Fibroblast of the aortic adventitia (primary cell): ENCODE data around the gene U2AF2. TPM values are rescaled to one million over a fixed set of nuclear protein-coding genes. Genes with fewer than 3 reads are reported as not detected.

Experiments
- DNase-seq: peaks from one replicate; pipeline ENCODE4 v3.0.0-alpha.2; 2010; ENCODE audit warnings: low read depth
- H3K4me3 ChIP-seq: 2 replicates; pipeline ENCODE4 v1.5.1; 2011; ENCODE audit warnings: low read depth, mild to moderate bottlenecking, control low read depth, low read length, moderate library complexity
- total RNA-seq: library from RNA; depleted of rRNA; stranded (reverse); fragments of >200 nt; gene quantifications from 2 replicates; pipeline ENCODE4 v1.2.3, GENCODE V29; 2012; ENCODE audit warnings: low replicate concordance
- TF ChIP-seq, protein P1 (sequence below): IDR thresholded peaks from 2 replicates; pipeline ENCODE4 v1.5.1; 2011; ENCODE audit warnings: mild to moderate bottlenecking, low read length, control low read depth, inconsistent platforms; ENCODE audit not compliant: insufficient read depth

Gene U2AF2
- total RNA-seq, 1 donor, result 71.4 TPM

GRCh38 chr19:55679343-55680257 lies 24.8 kb downstream of the U2AF2 start:
- TF ChIP-seq, protein P1, sequence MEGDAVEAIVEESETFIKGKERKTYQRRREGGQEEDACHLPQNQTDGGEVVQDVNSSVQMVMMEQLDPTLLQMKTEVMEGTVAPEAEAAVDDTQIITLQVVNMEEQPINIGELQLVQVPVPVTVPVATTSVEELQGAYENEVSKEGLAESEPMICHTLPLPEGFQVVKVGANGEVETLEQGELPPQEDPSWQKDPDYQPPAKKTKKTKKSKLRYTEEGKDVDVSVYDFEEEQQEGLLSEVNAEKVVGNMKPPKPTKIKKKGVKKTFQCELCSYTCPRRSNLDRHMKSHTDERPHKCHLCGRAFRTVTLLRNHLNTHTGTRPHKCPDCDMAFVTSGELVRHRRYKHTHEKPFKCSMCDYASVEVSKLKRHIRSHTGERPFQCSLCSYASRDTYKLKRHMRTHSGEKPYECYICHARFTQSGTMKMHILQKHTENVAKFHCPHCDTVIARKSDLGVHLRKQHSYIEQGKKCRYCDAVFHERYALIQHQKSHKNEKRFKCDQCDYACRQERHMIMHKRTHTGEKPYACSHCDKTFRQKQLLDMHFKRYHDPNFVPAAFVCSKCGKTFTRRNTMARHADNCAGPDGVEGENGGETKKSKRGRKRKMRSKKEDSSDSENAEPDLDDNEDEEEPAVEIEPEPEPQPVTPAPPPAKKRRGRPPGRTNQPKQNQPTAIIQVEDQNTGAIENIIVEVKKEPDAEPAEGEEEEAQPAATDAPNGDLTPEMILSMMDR, result no peak
- no peak for DNase-seq
- H3K4me3 ChIP-seq, result no peak overlapping the region

- DNase-seq, result no peak
- no peak overlapping the region for H3K4me3 ChIP-seq
- TF ChIP-seq, protein P1, result no peak
These were observed 25.7 kb downstream of the U2AF2 start for GRCh38 chr19:55680339-55681130.

- peak; percentile 21 for DNase-seq
- no peak overlapping the region for H3K4me3 ChIP-seq
These were observed 26.6 kb downstream of the U2AF2 start for GRCh38 chr19:55681131-55682092.

DNA sequence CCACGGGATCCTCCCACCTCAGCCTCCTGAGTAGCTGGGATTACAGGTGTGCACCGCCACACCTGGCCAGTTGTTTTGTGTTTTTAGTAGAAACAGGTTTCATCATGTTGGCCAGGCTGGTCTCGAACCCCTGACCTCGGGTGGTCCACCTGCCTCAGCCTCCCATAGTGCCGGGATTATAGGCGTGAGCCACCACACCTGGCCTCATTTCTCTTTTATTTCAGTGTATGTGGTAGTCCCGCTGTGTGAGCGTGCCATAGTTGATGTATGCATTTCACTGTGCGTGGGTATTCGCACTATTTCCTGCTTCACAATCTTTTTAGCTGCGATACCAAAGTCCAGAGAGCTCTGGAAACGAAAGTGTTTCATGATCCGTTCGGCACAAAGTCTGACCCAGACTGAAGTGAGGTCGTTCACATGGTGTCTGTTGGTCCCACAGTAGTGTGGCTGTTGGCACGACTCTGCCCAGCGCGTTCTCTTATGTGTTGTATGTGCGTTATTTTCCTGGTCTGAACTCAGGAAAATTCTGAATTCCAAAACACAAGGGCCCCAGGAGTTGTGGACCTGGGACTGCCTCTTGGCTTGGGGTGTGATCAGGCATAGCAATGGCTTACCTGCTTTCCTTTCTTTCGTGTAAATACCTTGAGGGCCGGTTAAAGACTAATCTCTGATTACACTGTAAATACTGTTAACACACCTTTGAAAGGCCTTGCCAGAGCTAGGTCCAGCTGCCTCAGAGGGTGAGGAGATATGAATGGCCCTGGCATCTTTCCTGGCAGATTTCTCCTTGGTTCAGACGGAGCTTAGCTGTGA lies 28.8 kb downstream of the U2AF2 start:
- DNase-seq, result no peak
- TF ChIP-seq, protein P1, result no peak
- H3K4me3 ChIP-seq, result no peak overlapping the region

More at GRCh38 chr19:55681131-55682092, 26.6 kb downstream of the U2AF2 start:
- TF ChIP-seq, protein P1, result no peak

DNA sequence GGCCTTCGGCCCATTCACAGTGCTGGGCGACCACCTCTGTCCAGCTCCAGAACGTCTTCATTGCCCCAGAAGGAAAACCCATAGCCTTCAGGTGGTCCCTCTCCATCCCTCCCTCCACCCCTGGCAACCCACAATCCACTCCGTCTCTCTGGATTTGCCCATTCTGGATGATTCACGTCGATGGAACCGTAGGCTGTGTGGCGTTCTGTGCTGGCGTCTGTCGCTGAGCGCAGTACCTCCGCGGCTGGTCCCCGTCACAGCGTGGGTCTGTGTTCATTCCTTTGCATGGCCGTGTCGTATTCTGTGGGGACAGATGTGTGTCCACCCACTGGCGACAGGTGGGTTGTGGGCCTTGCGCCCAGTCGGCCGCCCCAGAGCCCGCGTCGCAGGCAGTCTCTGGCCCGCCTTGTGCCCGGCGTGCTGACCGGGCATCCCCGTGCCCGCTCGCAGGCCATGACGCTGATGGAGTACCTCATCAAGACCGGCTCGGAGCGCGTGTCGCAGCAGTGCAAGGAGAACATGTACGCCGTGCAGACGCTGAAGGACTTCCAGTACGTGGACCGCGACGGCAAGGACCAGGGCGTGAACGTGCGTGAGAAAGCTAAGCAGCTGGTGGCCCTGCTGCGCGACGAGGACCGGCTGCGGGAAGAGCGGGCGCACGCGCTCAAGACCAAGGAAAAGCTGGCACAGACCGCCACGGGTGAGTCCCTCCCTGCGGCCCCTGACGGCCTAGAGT lies 30.3 kb downstream of the U2AF2 start:
- TF ChIP-seq, protein P1, result no peak
- H3K4me3 ChIP-seq, result no peak overlapping the region
- DNase-seq, result no peak
